IMR-90 (cell line): Measurements from ENCODE around the gene KDM5D. TPM values are rescaled to one million over a fixed set of nuclear protein-coding genes. Genes with fewer than 3 reads are reported as not detected.

Source experiments
- ATAC-seq: fragments of 200-7000 bp; cut with Tn5 transposase; 2 replicates; pipeline ENCODE4 v1.9.1; 2020; ENCODE audit warnings: low read depth, mild to moderate bottlenecking, moderate library complexity
- Bru-seq: library from RNA; stranded (reverse); fragments of 400-500 nt; gene quantifications from one replicate; lab custom pipeline; 2021; lab: Mats Ljungman, UMichigan
- BruChase-seq, 2 experiments: library from RNA; stranded (reverse); fragments of 400-500 nt; gene quantifications; one replicate each; lab custom pipeline; 2021; lab: Mats Ljungman, UMichigan
- BruUV-seq: library from RNA; stranded (reverse); fragments of 400-500 nt; replicated peaks from 2 replicates; lab custom pipeline; 2021; lab: Mats Ljungman, UMichigan
- CTCF ChIA-PET: fragments of 300-600 bp; formaldehyde crosslinking; extraction: SDS; loops from one replicate; lab custom pipeline; 2021; ENCODE audit warnings: antibody characterized with exemption; lab: Yijun Ruan, JAX
- POLR2A ChIA-PET: fragments of 300-600 bp; sonication (Branson Sonifier 250); formaldehyde crosslinking; loops from one replicate; lab custom pipeline; 2022; ENCODE audit warnings: antibody characterized with exemption; ENCODE audit not compliant: unreplicated experiment; lab: Charles Lee
- DNase-seq: peaks from one replicate; pipeline ENCODE4 v3.0.0; 2013
- H2AFZ ChIP-seq: replicated peaks from 2 replicates; pipeline ENCODE3; 2013; ENCODE audit warnings: low read length, mild to moderate bottlenecking; ENCODE audit not compliant: poor library complexity
- H2AK5ac ChIP-seq: 2 replicates; pipeline ENCODE4 v1.6.1; 2013; ENCODE audit warnings: low read depth, low read length, inconsistent platforms
- H2AK9ac ChIP-seq: replicated peaks from 2 replicates; pipeline ENCODE3; 2013; ENCODE audit warnings: mild to moderate bottlenecking, low read depth, low read length, moderate library complexity; ENCODE audit not compliant: poor library complexity
- H2BK120ac ChIP-seq: 2 replicates; pipeline ENCODE4 v1.6.1; 2013; ENCODE audit warnings: low read depth, low read length, inconsistent platforms
- H2BK15ac ChIP-seq: 3 replicates; pipeline ENCODE4 v1.6.1; 2013; ENCODE audit warnings: low read depth, low read length, inconsistent platforms
- H2BK20ac ChIP-seq: 2 replicates; pipeline ENCODE4 v1.6.1; 2013; ENCODE audit warnings: low read depth, mild to moderate bottlenecking, inconsistent platforms, low read length, moderate library complexity
- H2BK5ac ChIP-seq: 2 replicates; pipeline ENCODE4 v1.6.1; 2013; ENCODE audit warnings: mild to moderate bottlenecking, low read depth, low read length, inconsistent platforms; ENCODE audit not compliant: poor library complexity, severe bottlenecking
- H3K14ac ChIP-seq: replicated peaks from 2 replicates; pipeline ENCODE4 v1.6.1; 2013; ENCODE audit warnings: low read depth, low read length, inconsistent platforms
- H3K18ac ChIP-seq: 2 replicates; pipeline ENCODE4 v1.6.1; 2013; ENCODE audit warnings: low read depth, low read length, control low read depth
- H3K23ac ChIP-seq: 2 replicates; pipeline ENCODE4 v1.6.1; 2013; ENCODE audit warnings: low read depth, low read length, inconsistent platforms
- H3K27ac ChIP-seq: 2 replicates; pipeline ENCODE4 v1.5.1; 2013; ENCODE audit warnings: mild to moderate bottlenecking, control low read depth, low read length; ENCODE audit not compliant: insufficient read depth
- H3K27me3 ChIP-seq: 2 replicates; pipeline ENCODE4 v1.6.1; 2013; ENCODE audit warnings: low read length; ENCODE audit not compliant: control insufficient read depth, insufficient read depth
- H3K36me3 ChIP-seq: 2 replicates; pipeline ENCODE4 v1.6.1; 2013; ENCODE audit warnings: low read length, mixed read lengths; ENCODE audit not compliant: control insufficient read depth, insufficient read depth
- H3K4ac ChIP-seq: 2 replicates; pipeline ENCODE4 v1.6.1; 2013; ENCODE audit warnings: low read depth, low read length, inconsistent platforms
- H3K4me1 ChIP-seq: 2 replicates; pipeline ENCODE4 v1.6.1; 2013; ENCODE audit warnings: low read length, mixed read lengths; ENCODE audit not compliant: control insufficient read depth, insufficient read depth
- H3K4me2 ChIP-seq: 2 replicates; pipeline ENCODE4 v1.6.1; 2013; ENCODE audit warnings: low read depth, mild to moderate bottlenecking, control low read depth, low read length, moderate library complexity
- H3K4me3 ChIP-seq: 2 replicates; pipeline ENCODE4 v1.5.1; 2013; ENCODE audit warnings: low read depth, mild to moderate bottlenecking, control low read depth, low read length, moderate library complexity; ENCODE audit not compliant: insufficient read depth
- H3K56ac ChIP-seq: 2 replicates; pipeline ENCODE4 v1.6.1; 2013; ENCODE audit warnings: low read length, inconsistent platforms; ENCODE audit not compliant: insufficient read depth; ENCODE audit errors: extremely low read depth
- H3K79me1 ChIP-seq, 2 experiments: 2 replicates each; pipeline ENCODE4 v1.6.1; 2013; ENCODE audit warnings: low read length in 2 of 2, inconsistent platforms in 1 of 2, low read depth in 1 of 2
- H3K9ac ChIP-seq: 2 replicates; pipeline ENCODE4 v1.6.1; 2013; ENCODE audit warnings: low read depth, low read length, control low read depth
- H3K9me1 ChIP-seq: 2 replicates; pipeline ENCODE4 v1.6.1; 2013; ENCODE audit warnings: low read length, inconsistent platforms; ENCODE audit not compliant: insufficient read depth
- H3K9me3 ChIP-seq: 2 replicates; pipeline ENCODE4 v1.6.1; 2013; ENCODE audit warnings: low read length; ENCODE audit not compliant: control insufficient read depth, insufficient read depth
- H4K20me1 ChIP-seq: 2 replicates; pipeline ENCODE4 v1.6.1; 2013; ENCODE audit warnings: low read length, inconsistent platforms; ENCODE audit not compliant: insufficient read depth
- H4K5ac ChIP-seq: 2 replicates; pipeline ENCODE4 v1.6.1; 2013; ENCODE audit warnings: mild to moderate bottlenecking, low read depth, low read length, control low read depth
- H4K8ac ChIP-seq, 2 experiments: 2 replicates each; pipeline ENCODE4 v1.6.1; 2013; ENCODE audit warnings: low read depth in 2 of 2, low read length in 2 of 2, control low read depth in 1 of 2, inconsistent platforms in 1 of 2
- H4K91ac ChIP-seq: 2 replicates; pipeline ENCODE4 v1.6.1; 2013; ENCODE audit warnings: low read depth, low read length, inconsistent platforms; ENCODE audit not compliant: insufficient read depth
- BHLHE40 ChIP-seq: fragments of 150-350 bp; IDR thresholded peaks from 2 replicates; pipeline ENCODE4 v1.6.1; 2016; ENCODE audit warnings: mild to moderate bottlenecking, low read depth, low read length
- CEBPB ChIP-seq: IDR thresholded peaks from 2 replicates; pipeline ENCODE4 v1.6.1; 2012; ENCODE audit warnings: low read depth, low read length, improper control_type of control experiment
- CHD1 ChIP-seq: IDR thresholded peaks from 2 replicates; pipeline ENCODE4 v1.6.1; 2012; ENCODE audit warnings: low read depth, low read length, improper control_type of control experiment
- FOS ChIP-seq: fragments of 150-350 bp; IDR thresholded peaks from 2 replicates; pipeline ENCODE4 v1.6.1; 2016; ENCODE audit warnings: low read depth, low read length
- MAFK ChIP-seq: IDR thresholded peaks from 2 replicates; pipeline ENCODE4 v1.6.1; 2012; ENCODE audit warnings: low read depth, low read length, improper control_type of control experiment
- MAZ ChIP-seq: IDR thresholded peaks from 2 replicates; pipeline ENCODE4 v1.6.1; 2012; ENCODE audit warnings: low read depth, mild to moderate bottlenecking, low read length, improper control_type of control experiment, moderate library complexity, borderline replicate concordance
- MXI1 ChIP-seq: IDR thresholded peaks from 2 replicates; pipeline ENCODE4 v1.6.1; 2012; ENCODE audit warnings: low read depth, mild to moderate bottlenecking, low read length, moderate library complexity, borderline replicate concordance
- NFE2L2 ChIP-seq: fragments of 150-350 bp; IDR thresholded peaks from 2 replicates; pipeline ENCODE4 v1.6.1; 2016; ENCODE audit warnings: low read depth, mild to moderate bottlenecking, low read length
- POLR2A ChIP-seq: IDR thresholded peaks from 2 replicates; pipeline ENCODE4 v1.6.1; 2012; ENCODE audit warnings: mild to moderate bottlenecking, low read depth, low read length
- RAD21 ChIP-seq: IDR thresholded peaks from 2 replicates; pipeline ENCODE4 v1.6.1; 2012; ENCODE audit warnings: low read length, improper control_type of control experiment
- RCOR1 ChIP-seq: IDR thresholded peaks from 2 replicates; pipeline ENCODE4 v1.6.1; 2012; ENCODE audit warnings: mild to moderate bottlenecking, low read length, improper control_type of control experiment; ENCODE audit not compliant: insufficient replicate concordance
- RFX5 ChIP-seq: IDR thresholded peaks from 2 replicates; pipeline ENCODE4 v1.8.0; 2012; ENCODE audit warnings: low read depth, mild to moderate bottlenecking, low read length, moderate library complexity
- SMC3 ChIP-seq: fragments of 150-350 bp; IDR thresholded peaks from 2 replicates; pipeline ENCODE4 v1.6.1; 2016; ENCODE audit warnings: low read depth, mild to moderate bottlenecking, antibody characterized with exemption, low read length, moderate library complexity
- WGBS, 2 experiments: methylation state at CpG; one replicate each; pipeline versions ENCODE4 v1.1.5 to v1.1.7; 2013; ENCODE audit warnings: missing lambda C conversion rate in 2 of 2; ENCODE audit not compliant: insufficient read length in 1 of 2; ENCODE audit errors: extremely low coverage in 2 of 2; 5-methylcytosine and 5-hydroxymethylcytosine counted together
- dilution Hi-C: fragments of 300-500 bp; cut with HindIII; formaldehyde crosslinking; loops from one replicate; pipeline ENCODE4 v1.14.3; 2018; ENCODE audit warnings: low sequenced_read_pairs; ENCODE audit not compliant: unreplicated experiment
- in situ Hi-C: fragments of 300-500 bp; cut with MboI; formaldehyde crosslinking; loops from 3 replicates; pipeline ENCODE4 v1.14.3; 2019; ENCODE audit warnings: low sequenced_read_pairs, inconsistent platforms, mixed read lengths
- intact Hi-C: fragments of 100-400 bp; cut with micrococcal nuclease; formaldehyde crosslinking; loops from 2 replicates; pipeline ENCODE4 v1.10.0; 2022
- long read RNA-seq: library from polyadenylated mRNA; unstranded; transcript quantifications from one replicate; pipeline ENCODE4 v2.0.0, GENCODE V29; 2021; ENCODE audit not compliant: unreplicated experiment
- polyA plus RNA-seq, 3 experiments: library from polyadenylated mRNA; depleted of rRNA; stranded (reverse); fragments of >200 nt; gene quantifications; 2 replicates each; pipeline ENCODE4 v1.2.3, GENCODE V29; 2012; ENCODE audit warnings: low replicate concordance in 1 of 3
- total RNA-seq: library from RNA; depleted of rRNA; stranded (reverse); fragments of >200 nt; gene quantifications from 2 replicates; pipeline ENCODE4 v1.2.3, GENCODE V29; 2012; rRNA removed
- TF ChIP-seq, protein P1 (sequence below): fragments of 150-350 bp; IDR thresholded peaks from 2 replicates; pipeline ENCODE4 v1.6.1; 2016; ENCODE audit warnings: low read depth, mild to moderate bottlenecking, low read length, moderate library complexity, borderline replicate concordance
- TF ChIP-seq, protein P2 (sequence below): fragments of 150-350 bp; IDR thresholded peaks from 2 replicates; pipeline ENCODE4 v1.6.1; 2017; ENCODE audit warnings: mild to moderate bottlenecking, antibody characterized with exemption, low read length, low read depth

Gene KDM5D
- not detected in 2 replicates for total RNA-seq
- polyA plus RNA-seq (2012; rRNA removed): not detected in 2 replicates
- not detected in 2 replicates for polyA plus RNA-seq (2012; cell fraction: cytosol; rRNA removed)
- polyA plus RNA-seq (2012; cell fraction: nucleus; rRNA removed; ENCODE audit: low replicate concordance): not detected in 2 replicates
- Bru-seq, nascent RNA: not detected
- BruChase-seq, experiment 1, labeled RNA remaining after a 6-hour chase: not detected
- BruChase-seq, experiment 2, labeled RNA remaining after a 2-hour chase: not detected
- long read RNA-seq: 0 reads

DNA sequence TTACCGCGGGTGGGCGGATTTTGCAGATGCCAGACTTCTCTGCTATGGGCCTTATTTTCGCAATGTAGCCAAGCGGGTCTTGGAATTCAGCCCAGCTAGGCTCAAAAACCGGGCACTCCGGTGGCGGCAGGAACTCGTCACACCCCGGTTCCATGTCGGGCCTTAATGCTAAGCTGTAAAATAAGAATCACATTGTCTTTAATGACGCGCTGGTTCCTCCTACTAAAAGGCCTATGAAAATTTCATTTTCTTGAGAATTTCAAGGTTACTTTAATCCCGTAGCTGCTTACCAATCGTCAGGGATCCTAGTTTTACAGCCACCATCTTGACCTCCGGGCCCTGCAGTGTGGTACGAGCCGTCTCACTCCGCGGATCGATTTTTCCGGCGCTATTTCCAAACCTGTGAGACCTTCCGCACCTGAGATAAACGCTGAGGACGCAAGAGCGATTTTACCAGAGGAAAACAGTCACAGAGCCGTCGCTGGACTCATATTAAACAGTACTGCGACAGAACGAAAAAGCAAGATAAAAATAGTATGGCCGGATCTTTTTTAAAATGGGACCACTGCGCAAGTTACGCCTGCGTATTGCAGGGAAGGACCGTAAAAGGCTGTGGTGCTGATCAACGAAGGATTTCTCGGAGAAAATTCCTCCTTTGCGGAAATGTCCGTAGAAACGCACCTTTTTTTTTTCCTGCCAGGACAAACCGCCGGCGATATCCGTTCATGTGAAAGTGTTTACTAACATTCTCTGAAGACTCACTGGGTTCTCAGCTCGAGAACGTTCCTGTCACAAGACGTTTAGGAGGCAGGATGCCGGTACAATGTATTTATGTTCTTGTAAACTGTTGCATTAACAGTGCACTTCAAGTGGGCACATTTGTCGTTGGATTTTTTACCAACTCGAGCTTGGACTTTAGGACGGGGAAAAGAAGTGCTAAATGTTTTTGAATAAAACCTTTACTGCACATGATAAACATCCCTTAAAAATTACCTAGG is at the start of gene KDM5D:
TSS of gene KDM5D (minus strand) at position 346 of the 998 bp plus-strand sequence. CDS start at position 154, 192 bp downstream.
- intact Hi-C loops: no loop called here
- no peak within 1 kb of the TSS for H2BK120ac ChIP-seq
- ATAC-seq: no peak
- H2BK5ac ChIP-seq: no peak within 1 kb of the TSS
- H4K5ac ChIP-seq: no peak within 1 kb of the TSS
- H2BK20ac ChIP-seq: no peak within 1 kb of the TSS
- POLR2A ChIA-PET: no interaction called here
- no CpG with 5 or more reads among the region's 52 CpGs for WGBS, 2 experiments
- no peak within 1 kb of the TSS for H3K56ac ChIP-seq
- H2AFZ ChIP-seq: no peak within 1 kb of the TSS
- H3K27me3 ChIP-seq: no peaks in the 10 kb centered on the region
- H4K8ac ChIP-seq: no peak within 1 kb of the TSS
- in situ Hi-C loops: no loop called here
- DNase-seq: no peak
- no peak within 1 kb of the TSS for H3K4ac ChIP-seq
- CTCF ChIA-PET: no interaction called here
- H3K4me1 ChIP-seq: no peaks in the 10 kb centered on the region
- H2AK5ac ChIP-seq: no peak within 1 kb of the TSS
- H4K91ac ChIP-seq: no peak within 1 kb of the TSS
- H3K4me2 ChIP-seq: no peak within 1 kb of the TSS
- no peaks in the 10 kb centered on the region for H3K36me3 ChIP-seq
- H3K4me3 ChIP-seq: no peak within 1 kb of the TSS
- no peaks in the 10 kb centered on the region for H3K9me1 ChIP-seq
- no peaks in the 10 kb centered on the region for H3K79me1 ChIP-seq
- H3K9me3 ChIP-seq: no peaks in the 10 kb centered on the region
- H3K23ac ChIP-seq: no peak within 1 kb of the TSS
- no peak within 1 kb of the TSS for H2BK15ac ChIP-seq
- no peaks in the 10 kb centered on the region for H4K20me1 ChIP-seq
- no TSS peak for BruUV-seq
- no peak within 1 kb of the TSS for H3K18ac ChIP-seq
- H3K27ac ChIP-seq: no peak within 1 kb of the TSS
- H2AK9ac ChIP-seq: no peak within 1 kb of the TSS
- no peak within 1 kb of the TSS for H3K14ac ChIP-seq
- dilution Hi-C loops: no loop called here
- H3K9ac ChIP-seq: no peak within 1 kb of the TSS
- TF ChIP-seq SMC3: no peak
- TF ChIP-seq NFE2L2: no peak
- no peak for TF ChIP-seq MXI1
- TF ChIP-seq MAZ: no peak
- TF ChIP-seq, protein P1, sequence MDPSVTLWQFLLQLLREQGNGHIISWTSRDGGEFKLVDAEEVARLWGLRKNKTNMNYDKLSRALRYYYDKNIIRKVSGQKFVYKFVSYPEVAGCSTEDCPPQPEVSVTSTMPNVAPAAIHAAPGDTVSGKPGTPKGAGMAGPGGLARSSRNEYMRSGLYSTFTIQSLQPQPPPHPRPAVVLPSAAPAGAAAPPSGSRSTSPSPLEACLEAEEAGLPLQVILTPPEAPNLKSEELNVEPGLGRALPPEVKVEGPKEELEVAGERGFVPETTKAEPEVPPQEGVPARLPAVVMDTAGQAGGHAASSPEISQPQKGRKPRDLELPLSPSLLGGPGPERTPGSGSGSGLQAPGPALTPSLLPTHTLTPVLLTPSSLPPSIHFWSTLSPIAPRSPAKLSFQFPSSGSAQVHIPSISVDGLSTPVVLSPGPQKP: no peak
- no peak for TF ChIP-seq CHD1
- TF ChIP-seq RFX5: no peak
- TF ChIP-seq RAD21: no peak
- TF ChIP-seq FOS: no peak
- TF ChIP-seq MAFK: no peak
- TF ChIP-seq, protein P2, sequence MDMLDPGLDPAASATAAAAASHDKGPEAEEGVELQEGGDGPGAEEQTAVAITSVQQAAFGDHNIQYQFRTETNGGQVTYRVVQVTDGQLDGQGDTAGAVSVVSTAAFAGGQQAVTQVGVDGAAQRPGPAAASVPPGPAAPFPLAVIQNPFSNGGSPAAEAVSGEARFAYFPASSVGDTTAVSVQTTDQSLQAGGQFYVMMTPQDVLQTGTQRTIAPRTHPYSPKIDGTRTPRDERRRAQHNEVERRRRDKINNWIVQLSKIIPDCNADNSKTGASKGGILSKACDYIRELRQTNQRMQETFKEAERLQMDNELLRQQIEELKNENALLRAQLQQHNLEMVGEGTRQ: no peak
- no peak for TF ChIP-seq RCOR1
- TF ChIP-seq CEBPB: no peak
- no peak for TF ChIP-seq BHLHE40
- TF ChIP-seq POLR2A: no peak
